ENCODE results near the gene APOBEC3H.

The APOBEC3H gene

GRCh38 chr22:39149915-39150847 is 53.1 kb downstream of the APOBEC3H start:
- in situ Hi-C loops (cut with MboI; ENCODE audit: low pct_unique_long_range_greater_than_20kb, low sequenced_read_pairs), result loop anchor here (25.0 kb wide), 1 partner anchor 362 kb away; the partner anchor contains the start of genes ATF4 and MIEF1

GRCh38 chr22:39150848-39151215 is 53.8 kb downstream of the APOBEC3H start:
- no peak for DNase-seq
- in situ Hi-C loops (cut with MboI; ENCODE audit: low pct_unique_long_range_greater_than_20kb, low sequenced_read_pairs), result loop anchor here (25.0 kb wide), 1 partner anchor 361 kb away; the partner anchor contains the start of genes ATF4 and MIEF1

More at GRCh38 chr22:39149915-39150847, 53.1 kb downstream of the APOBEC3H start:
- DNase-seq, result no peak

- no peak for DNase-seq
- in situ Hi-C loops (cut with MboI; ENCODE audit: low pct_unique_long_range_greater_than_20kb, low sequenced_read_pairs), result loop anchor here (25.0 kb wide), 1 partner anchor 361 kb away; the partner anchor contains the start of genes ATF4 and MIEF1
Measured at GRCh38 chr22:39151329-39151975, 54.4 kb downstream of the APOBEC3H start.

- in situ Hi-C loops (cut with MboI; ENCODE audit: low pct_unique_long_range_greater_than_20kb, low sequenced_read_pairs), result loop anchor here (25.0 kb wide), 1 partner anchor 360 kb away; the partner anchor contains the start of genes ATF4 and MIEF1
- no peak for DNase-seq
Measured at GRCh38 chr22:39152024-39152510, 55.0 kb downstream of the APOBEC3H start.

DNA sequence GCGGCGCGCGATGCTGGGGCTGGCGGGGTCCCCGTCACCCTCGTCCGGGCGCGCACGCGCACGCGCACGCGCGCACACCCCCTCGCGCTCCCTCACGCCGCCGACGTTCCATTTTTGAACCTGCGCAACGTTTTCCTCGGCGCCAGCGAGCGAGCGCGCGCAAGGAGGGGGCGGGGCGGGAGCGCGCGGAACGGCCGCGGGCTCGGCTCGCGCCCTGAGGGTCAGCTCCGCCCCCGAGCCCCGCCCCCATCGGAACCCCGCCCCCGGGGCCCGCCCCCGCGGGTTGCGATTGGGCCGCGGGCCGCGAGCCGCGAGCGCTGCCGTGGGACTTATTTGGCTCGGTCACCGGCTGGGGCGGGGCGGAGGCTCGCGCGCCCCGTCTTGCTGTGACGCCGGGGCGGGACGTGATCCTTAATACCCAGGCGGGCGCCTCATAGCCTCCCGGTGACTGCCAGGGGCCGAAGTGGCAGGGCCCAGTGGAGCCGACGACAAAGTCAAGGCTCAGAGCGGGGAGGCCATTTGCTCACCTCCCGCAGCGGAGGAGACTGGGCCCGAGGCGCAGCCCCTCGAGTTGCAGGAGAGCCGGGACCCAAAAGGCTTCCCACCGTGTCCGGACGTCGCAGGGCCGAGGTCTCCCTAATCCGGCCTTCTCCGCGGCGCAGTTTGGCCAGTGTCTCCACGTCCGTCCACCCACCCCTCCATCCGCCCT is 55.6 kb downstream of the APOBEC3H start, which contains the start of gene CBX7:
Gene CBX7, minus strand, starts transcription at position 170 of the 709 bp plus-strand sequence. CDS start 236 bp downstream, outside the sequence.
- DNase-seq, result peak; percentile 80
- in situ Hi-C loops (cut with MboI; ENCODE audit: low pct_unique_long_range_greater_than_20kb, low sequenced_read_pairs), result loop anchor here (25.0 kb wide), 1 partner anchor 360 kb away; the partner anchor contains the start of genes ATF4 and MIEF1

GRCh38 chr22:39153220-39153717 is 56.2 kb downstream of the APOBEC3H start:
- DNase-seq, result no peak
- in situ Hi-C loops (cut with MboI; ENCODE audit: low pct_unique_long_range_greater_than_20kb, low sequenced_read_pairs), result loop anchor here (25.0 kb wide), 1 partner anchor 359 kb away; the partner anchor contains the start of genes ATF4 and MIEF1
